ENCODE data around the gene PER3.

DNA sequence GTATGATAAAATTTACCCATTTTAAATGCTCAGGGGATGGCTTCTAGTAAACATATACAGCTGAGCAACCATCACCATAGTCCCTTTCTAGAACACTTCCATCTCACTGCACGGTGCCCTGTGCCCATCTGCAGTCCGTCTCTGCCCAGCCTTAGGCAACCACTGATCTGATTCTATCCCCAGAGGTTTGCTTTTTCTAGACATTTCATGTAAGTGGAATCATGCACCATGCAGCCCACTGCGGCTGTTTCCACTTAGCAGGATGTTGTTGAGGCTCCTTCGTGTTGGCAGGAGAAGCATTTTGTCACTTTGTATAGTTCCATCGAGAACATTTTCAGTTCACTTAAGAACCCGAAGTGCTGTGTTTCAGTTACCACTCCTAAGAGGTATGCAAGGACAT is 40.7 kb upstream of the PER3 start:
- TF ChIP-seq, protein P1, sequence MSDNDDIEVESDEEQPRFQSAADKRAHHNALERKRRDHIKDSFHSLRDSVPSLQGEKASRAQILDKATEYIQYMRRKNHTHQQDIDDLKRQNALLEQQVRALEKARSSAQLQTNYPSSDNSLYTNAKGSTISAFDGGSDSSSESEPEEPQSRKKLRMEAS (IDR thresholded peaks at IDR 0.05), result no peak
- no peak for TF ChIP-seq SP1 (IDR thresholded peaks at IDR 0.05)
- TF ChIP-seq, protein P2, sequence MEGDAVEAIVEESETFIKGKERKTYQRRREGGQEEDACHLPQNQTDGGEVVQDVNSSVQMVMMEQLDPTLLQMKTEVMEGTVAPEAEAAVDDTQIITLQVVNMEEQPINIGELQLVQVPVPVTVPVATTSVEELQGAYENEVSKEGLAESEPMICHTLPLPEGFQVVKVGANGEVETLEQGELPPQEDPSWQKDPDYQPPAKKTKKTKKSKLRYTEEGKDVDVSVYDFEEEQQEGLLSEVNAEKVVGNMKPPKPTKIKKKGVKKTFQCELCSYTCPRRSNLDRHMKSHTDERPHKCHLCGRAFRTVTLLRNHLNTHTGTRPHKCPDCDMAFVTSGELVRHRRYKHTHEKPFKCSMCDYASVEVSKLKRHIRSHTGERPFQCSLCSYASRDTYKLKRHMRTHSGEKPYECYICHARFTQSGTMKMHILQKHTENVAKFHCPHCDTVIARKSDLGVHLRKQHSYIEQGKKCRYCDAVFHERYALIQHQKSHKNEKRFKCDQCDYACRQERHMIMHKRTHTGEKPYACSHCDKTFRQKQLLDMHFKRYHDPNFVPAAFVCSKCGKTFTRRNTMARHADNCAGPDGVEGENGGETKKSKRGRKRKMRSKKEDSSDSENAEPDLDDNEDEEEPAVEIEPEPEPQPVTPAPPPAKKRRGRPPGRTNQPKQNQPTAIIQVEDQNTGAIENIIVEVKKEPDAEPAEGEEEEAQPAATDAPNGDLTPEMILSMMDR (IDR thresholded peaks at IDR 0.05; ENCODE audit: low read depth, low read length, missing input control), result no peak
- TF ChIP-seq TAF1 (conservative IDR thresholded peaks at IDR 0.05), result no peak
- TF ChIP-seq RAD21 (IDR thresholded peaks at IDR 0.05), result no peak
- no peak for TF ChIP-seq GABPA (IDR thresholded peaks at IDR 0.05 in 1 of 2, conservative IDR thresholded peaks at IDR 0.05 in 1 of 2)
- TF ChIP-seq, protein P3, sequence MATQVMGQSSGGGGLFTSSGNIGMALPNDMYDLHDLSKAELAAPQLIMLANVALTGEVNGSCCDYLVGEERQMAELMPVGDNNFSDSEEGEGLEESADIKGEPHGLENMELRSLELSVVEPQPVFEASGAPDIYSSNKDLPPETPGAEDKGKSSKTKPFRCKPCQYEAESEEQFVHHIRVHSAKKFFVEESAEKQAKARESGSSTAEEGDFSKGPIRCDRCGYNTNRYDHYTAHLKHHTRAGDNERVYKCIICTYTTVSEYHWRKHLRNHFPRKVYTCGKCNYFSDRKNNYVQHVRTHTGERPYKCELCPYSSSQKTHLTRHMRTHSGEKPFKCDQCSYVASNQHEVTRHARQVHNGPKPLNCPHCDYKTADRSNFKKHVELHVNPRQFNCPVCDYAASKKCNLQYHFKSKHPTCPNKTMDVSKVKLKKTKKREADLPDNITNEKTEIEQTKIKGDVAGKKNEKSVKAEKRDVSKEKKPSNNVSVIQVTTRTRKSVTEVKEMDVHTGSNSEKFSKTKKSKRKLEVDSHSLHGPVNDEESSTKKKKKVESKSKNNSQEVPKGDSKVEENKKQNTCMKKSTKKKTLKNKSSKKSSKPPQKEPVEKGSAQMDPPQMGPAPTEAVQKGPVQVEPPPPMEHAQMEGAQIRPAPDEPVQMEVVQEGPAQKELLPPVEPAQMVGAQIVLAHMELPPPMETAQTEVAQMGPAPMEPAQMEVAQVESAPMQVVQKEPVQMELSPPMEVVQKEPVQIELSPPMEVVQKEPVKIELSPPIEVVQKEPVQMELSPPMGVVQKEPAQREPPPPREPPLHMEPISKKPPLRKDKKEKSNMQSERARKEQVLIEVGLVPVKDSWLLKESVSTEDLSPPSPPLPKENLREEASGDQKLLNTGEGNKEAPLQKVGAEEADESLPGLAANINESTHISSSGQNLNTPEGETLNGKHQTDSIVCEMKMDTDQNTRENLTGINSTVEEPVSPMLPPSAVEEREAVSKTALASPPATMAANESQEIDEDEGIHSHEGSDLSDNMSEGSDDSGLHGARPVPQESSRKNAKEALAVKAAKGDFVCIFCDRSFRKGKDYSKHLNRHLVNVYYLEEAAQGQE (IDR thresholded peaks at IDR 0.05), result no peak
- no peak for TF ChIP-seq HNF4G (IDR thresholded peaks at IDR 0.05)
- no peak for TF ChIP-seq YY1 (IDR thresholded peaks at IDR 0.05)
- no peak for TF ChIP-seq JUND (IDR thresholded peaks at IDR 0.05)
